B cell (primary cell): ENCODE results near the gene EXT2.

Experiments used
- CTCF ChIP-seq: fragments of 200-600 bp; IDR thresholded peaks from one replicate; pipeline ENCODE4 v1.8.0; 2022; ENCODE audit warnings: antibody characterized with exemption, mild to moderate bottlenecking
- EZH2 ChIP-seq: IDR thresholded peaks from 2 replicates; pipeline ENCODE4 v1.6.1; 2012; ENCODE audit warnings: borderline replicate concordance, low read depth, mild to moderate bottlenecking, moderate library complexity, low read length; ENCODE audit not compliant: insufficient read depth, poor library complexity, severe bottlenecking

GRCh38 chr11:44162662-44163061 lies 67.2 kb downstream of the EXT2 start:
- TF ChIP-seq CTCF = no peak
- no peak for TF ChIP-seq EZH2
